Activated T-cell treated with anti-CD3 and anti-CD28 coated beads, Interleukin-2, amount 50 U/mL, for 1 hour (primary cell): ENCODE results near the gene TMEM62.
"Not testable (repeated sequence)": the region's sequence is repeated elsewhere in the genome, so short reads cannot be mapped to it uniquely, and the experiment has no call there.

ENCODE experiments used
- DNase-seq: peaks from one replicate; pipeline ENCODE4 v3.0.0-alpha.2; 2020

Gene TMEM62

DNA sequence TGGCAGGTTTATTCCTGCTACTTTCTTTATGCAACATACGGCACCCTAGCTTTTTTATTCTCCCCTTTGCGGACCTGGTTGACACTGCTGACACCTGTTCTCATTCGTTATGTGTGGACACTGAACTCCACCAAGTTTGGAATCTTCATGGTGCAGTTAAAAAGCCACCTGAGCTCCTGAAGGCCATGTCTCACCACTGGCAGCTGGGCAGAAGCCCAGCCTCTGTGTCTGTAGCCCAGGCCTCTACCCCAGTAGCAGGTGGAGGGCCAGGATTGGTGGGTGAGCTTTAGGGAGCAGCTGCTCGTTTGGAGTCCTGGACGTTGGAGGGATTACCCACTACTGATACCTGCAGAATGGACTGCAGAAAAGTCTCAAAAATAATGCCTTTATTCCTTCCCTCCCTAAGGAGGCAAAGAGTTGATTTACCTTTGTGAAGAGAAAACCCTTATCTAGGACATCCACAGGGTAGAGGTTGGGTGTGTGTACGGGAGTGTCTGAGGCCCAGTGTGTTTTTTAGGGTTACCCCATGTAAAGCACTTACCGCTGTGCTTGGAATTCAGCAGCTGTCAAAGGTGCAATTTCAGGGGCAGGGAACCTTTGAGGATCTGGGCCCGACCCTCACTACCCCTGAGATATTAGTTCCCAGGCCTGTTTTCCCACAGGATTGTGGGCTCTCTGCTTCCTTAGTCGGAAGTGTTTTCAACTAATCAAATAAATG lies 51.2 kb downstream of the TMEM62 start:
- no peak for DNase-seq

DNA sequence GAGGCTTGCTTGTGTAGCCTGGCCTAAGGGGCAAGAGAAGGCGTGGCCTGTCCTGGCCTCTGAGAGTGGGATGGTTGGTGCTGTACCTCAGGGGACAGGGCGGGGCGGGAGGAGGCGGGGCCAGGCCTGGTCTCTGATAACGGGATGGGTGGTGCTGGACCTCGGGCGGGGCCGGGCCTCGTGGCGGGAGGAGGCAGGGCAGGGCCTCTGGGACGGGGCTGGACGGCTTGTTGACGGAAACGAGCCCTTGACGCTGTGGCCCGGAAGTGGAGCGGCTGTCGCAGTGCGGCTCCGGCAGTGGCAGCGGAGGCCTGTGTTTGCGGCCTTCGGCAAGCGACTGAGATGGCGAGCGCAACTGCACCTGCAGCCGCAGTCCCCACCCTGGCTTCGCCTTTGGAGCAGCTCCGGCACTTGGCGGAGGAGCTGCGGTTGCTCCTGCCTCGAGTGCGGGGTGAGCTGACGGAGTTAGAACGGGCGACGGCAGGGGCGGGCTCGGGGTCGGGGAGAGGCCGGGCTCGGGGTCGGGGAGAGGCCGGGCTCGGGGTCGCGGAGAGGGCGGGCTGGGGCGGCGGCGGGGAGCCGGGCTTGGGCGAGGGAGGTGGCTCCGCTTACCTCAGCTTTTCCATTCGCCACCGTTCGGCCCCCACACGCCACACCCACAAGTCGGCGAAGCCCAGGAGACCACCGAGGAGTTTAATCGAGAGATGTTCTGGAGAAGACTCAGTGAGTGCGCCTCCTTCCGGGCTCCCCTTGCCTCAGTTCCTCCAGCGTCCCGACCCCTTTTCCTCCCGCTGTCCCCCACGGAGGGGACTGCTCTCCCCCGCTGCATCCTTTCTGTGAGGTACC lies 52.0 kb downstream of the TMEM62 start, which contains the start of gene CCNDBP1:
TSS of gene CCNDBP1 (plus strand) at position 247 of the 846 bp plus-strand sequence. CDS start at position 343, 96 bp downstream.
- DNase-seq: peak; percentile 84

DNA sequence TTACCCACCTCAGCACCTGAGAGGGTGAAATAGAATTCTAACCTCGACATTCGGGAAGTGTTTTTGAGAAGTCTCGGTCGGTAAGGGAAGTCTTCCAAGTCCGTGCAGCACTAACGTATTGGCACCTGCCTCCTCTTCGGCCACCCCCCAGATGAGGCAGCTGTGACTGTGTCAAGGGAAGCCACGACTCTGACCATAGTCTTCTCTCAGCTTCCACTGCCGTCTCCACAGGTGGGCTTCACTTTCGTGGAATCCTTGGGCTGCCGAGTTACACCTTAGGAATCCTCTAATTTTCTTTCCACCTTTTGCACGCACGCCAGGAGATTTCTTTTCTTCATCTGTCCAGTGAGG lies 52.6 kb downstream of the TMEM62 start:
- DNase-seq: no peak

DNA sequence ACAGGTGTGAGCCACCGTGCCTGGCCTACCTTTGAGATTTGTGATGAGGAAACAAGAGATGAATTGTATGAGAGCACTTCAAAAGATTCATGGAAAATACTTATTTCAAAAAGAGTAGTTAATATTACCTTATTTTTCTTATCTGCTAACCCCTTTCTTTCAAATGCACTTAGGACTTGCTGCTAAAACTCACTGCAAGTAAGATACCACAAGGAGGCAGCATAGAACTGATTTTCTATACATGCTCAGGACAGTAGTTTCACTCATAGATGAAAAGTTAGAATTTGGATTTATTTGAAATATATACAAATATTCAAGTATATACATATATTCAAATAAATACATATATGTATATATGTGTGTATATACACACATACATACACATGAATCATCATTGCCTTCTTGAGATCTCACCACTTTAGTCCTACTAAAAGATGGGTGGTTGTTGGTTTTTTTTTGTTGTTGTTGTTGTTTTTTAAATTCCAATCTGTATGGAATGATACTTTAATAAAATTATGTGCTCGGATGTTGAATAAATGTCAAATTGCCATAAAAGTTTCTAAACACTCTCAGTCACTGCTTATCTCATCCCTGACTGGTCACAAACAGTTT lies 54.3 kb downstream of the TMEM62 start:
- DNase-seq: no peak

DNA sequence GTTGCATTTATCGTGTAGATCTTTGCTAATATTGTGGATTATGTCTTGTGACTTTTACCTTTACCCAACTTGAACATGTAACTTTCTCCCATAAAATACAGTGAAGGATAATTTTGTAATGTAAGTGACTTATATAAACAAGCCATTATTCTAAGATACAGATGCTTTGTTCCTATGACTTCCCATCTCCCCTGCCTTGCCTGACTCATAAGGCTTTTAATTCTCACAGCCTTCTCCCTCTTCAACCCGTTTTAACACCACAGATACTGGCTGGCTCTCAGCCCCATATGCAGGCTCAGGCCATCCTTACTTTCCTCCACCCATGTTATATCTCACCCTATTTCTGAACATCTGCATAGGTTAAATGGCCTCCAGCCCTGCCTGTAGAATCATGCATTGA lies 55.9 kb downstream of the TMEM62 start:
- no peak for DNase-seq

DNA sequence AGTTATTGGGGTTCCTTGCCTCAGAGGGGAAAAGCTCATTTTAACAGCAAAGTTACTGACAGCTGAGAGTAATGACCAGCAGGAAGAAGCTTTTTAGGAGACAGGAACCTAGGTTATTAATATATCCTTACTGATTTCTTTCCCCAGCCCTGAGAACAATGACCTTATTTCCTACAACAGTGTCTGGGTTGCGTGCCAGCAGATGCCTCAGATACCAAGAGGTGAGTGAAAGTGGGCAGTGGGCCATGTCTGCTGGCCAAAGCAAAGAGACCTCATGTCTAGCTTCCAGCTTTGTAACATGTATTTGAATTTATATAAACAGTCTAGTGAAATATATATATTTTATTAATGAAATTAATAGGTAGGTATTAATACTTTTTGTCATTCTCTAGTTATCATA lies 56.8 kb downstream of the TMEM62 start:
- DNase-seq: no peak

DNA sequence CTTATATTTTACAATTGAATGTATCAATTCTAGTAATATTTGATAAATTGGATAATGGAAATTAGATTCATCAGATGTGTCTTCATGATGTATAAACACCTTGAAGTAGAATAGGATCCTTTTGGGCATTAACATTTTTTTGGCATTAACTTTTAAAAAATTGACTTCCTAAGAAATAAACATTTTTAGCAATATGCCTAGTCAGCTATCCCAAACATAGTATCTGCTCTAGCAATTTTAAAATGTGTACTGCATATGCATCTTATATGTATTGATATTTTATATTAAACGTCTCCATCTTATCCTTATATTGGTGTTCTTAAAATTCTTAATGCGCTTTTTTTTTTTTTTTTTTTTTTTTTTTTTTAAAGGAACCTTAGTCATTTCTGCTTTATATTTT lies 60.3 kb downstream of the TMEM62 start:
- DNase-seq: no peak

DNA sequence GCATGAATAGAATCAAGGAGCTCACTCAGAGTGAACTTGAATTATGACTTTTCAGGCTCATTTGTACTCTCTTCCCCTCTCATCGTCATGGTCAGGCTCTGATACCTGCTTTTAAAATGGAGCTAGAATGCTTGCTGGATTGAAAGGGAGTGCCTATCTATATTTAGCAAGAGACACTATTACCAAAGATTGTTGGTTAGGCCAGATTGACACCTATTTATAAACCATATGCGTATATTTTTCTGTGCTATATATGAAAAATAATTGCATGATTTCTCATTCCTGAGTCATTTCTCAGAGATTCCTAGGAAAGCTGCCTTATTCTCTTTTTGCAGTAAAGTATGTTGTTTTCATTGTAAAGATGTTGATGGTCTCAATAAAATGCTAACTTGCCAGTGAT lies 61.4 kb downstream of the TMEM62 start:
- no peak for DNase-seq

DNA sequence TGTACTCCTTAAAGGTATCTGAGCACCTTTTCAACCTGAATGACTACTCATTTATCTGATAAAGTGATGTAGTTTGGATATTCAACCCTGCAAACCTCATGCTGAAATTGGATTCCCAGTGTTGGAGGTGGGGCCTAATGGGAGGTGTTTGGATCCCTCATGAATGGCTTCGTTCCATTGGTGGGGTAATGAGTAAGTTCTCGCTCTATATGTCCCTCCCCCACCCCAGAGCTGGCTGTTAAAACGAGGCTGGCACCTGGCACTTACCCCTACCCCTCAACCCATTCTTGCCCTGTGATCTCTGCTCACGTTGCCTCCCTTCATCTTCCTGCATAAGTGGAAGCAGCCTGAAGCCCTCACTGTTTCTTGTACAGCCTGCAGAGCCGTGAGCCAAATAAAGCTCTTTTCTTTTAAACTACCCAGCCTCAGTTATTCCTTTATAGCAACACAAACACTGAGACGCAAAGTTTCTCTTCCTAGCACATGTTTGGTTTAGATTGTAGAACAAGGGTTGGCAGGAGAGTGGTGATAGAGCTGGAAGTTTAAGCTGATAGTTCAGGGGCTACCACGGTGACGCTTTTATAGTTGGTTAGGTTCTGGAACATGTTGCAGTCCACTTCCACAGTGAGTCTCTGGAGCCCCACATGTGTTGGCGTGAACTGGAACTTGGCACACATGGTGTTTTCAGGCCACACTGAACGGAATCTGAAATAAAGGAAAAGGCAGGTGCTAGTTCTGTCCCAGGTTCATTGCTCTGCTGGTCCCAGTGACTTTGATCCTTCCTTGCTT lies 63.6 kb downstream of the TMEM62 start:
- DNase-seq: no peak

DNA sequence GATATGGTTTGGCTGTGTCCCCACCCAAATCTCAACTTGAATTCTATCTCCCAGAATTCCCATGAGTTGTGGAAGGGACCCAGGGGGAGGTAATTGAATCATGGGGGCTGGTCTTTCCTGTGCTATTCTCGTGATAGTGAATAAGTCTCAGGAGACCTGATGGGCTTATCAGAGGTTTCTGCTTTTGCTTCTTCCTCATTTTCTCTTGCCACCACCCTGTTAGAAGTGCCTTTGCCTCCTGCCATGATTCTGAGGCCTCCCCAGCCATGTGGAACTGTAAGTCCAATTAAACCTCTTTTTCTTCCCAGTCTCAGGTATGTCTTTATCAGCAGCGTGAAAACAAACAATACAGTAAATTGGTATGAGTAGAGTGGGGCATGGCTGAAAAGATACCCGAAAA lies 64.4 kb downstream of the TMEM62 start:
- DNase-seq: not testable (repeated sequence)

DNA sequence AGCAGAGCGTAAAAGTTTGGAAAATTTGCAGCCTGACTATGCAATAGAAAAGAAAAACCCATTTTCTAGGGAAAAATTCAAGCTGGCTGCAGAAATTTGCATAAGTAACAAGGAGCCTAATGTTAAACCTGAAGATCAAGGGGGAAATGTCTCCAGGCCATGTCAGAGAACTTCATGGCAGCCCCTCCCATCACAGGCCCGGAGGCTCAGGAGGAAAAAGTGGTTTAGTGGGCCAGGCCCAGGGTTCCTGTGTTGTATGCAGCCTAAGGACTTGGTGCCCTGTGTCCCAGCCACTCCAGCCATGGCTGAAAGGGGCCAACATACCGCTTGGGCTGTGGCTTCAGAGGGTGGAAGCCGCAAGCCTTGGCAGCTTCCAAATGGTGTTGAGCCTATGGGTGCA lies 65.2 kb downstream of the TMEM62 start:
- DNase-seq: not testable (repeated sequence)

DNA sequence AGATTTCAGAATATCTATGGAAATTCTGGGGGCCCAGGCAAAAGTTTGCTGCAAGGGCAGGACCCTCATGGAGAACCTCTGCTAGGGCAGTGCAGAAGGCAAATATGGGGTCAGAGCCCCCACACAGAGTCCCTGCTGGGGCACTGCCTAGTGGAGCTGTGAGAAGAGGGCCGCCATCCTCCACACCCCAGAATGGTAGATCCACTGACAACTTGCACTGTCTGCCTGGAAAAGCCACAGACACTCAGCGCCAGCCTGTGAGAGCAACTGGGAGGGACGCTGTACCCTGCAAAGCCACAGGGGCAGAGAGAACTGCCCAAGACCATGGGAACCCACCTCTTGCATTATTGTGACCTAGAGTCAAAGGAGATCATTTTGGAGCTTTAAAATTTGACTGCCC lies 65.6 kb downstream of the TMEM62 start:
- no peak for DNase-seq

DNA sequence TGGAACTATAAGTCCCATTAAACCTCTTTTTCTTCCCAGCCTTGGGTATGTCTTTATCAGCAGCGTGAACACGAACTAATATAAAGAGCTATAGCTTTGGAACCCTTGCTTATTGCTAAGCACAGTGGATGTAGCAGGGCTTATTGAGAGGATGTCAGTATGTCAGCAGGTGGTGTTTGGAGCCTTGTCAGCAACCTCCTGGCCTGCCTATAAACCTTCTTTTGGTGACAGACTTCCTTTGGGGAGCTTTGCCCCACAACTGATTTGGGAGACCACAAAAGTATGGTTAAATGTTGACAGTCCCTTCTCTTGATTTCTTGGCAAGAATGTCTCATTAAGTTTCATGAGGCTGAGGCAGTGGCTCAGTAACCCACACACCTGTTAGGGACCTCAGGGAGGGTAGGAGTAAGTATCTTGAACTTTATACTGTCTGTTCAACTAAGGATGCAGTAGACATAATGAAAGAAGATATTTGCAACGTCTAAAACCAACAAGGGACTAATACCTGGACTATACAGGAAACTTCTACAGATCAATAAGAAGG lies 66.6 kb downstream of the TMEM62 start:
- no peak for DNase-seq

DNA sequence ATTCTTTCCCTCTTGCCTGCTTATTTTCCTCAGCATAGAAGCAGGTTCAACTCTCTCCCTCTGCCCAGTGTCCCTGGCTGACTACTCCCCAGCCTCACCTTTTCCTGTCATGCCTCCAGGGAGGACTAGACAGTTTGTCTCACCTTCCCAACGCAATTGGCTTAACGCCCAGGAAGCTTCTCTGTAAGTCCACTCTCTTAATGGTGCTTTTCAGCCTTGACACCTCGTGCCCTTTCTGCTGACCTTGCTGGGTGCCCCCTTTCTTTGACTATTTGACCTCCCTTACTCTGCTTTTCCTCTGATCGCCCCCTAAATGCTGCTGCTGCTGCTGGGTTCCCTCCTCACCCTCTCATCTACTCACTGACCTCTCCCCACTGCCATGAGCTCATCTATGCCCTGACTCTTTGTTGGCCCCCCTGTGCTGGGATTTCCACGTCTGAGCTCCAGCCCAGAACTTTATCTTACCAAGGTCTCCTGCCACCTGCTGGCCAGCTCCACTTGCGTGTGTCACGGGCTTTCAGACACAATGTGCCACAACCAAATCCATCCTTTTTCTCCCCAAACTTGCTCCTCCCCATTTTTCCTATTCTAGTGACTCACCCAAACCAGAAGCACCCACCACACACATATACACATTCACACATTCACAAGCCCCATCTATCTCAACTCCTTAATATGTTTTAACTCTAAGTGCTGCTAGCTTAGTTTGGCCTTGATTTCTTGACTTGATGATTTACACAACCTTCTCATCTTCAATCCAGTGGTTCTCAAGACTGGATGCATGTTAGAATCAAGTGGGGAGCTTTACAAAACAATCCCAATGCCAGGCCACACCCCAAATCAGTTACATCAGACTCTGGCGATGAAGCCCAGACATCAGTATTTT lies 70.9 kb downstream of the TMEM62 start:
- DNase-seq: peak; percentile 51

DNA sequence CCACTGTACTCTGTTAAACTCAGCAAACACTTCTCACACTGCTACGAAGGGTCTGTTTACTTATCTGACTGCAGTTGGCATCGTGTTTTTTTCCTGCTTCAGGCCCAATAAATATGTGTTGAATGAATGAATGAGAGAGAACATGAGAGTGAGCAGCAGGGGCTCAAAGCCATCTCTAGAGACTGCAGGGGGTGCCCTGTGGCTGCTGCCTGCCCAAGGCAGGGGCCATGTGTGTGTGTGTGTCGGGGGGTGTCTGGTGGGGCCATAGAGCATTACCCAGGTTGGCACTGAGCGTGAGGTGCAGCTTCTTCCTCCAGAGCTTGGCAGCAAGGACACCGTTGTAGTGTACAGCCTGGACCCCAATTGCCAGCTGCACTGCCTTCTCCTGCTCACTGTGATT lies 72.7 kb downstream of the TMEM62 start:
- DNase-seq: no peak

DNA sequence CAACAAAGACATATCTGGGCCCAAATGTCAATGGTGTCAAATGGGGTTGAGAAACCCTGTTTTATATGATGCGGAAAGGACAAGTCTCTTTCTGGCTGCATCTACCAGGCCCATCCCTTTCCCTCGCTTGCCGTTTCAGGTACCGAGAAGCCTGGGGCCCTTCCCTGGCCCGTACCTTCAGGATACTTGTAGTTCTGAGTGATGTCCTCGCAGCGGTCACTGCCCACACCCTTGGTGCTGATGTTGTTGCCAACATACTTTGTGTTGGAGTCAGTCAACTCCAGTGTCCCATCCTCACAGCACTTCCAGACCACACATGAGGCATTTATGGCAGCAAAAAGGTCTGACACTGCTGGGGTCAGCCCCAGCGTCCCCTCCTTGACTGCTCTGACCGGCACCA lies 73.6 kb downstream of the TMEM62 start:
- no peak for DNase-seq

DNA sequence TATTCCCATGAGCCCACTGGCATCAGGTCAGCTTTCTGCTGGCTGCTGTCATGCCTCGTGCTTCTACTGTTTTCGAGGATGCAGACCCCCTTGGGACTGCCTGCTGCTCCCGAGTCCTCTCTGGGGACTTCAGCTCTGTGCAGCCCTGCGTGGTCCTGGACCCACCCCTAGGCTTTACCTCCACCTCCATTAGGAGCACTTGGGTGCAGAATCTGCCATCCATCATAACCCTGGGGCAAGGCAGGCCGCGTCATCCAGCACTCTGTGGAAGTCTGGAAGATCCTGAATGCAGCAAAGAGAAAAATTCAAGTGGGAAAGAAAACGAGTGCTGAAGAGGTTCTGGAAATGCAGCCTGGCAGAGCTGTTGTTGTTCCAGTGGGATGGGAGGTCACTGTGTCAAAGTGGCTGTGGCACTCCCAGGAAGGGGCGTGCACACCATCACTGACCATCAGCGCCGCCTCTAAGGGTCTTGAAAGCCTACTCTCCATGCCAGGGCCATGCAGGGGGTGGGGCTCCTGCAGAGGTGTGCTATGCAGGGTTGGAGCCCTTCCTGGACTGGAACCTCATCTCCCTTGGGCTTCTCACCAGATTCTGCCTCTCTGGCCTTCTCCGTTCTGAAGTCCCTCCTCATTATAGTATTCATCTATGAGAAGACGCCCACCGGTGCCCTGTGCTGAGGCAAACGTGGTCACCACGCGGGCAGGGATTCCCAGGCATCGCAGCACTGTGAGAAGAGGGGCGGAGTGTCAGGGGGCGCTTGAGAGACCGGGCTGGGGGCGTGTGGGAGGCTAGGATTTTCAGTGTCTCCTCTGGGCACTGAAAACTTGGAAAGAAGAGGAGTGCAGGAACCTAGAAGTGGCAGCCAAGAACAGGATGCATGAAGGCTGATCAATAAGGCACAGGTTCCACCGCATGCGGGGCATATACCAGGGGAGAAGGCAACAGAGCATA lies 74.9 kb downstream of the TMEM62 start:
- no peak for DNase-seq

DNA sequence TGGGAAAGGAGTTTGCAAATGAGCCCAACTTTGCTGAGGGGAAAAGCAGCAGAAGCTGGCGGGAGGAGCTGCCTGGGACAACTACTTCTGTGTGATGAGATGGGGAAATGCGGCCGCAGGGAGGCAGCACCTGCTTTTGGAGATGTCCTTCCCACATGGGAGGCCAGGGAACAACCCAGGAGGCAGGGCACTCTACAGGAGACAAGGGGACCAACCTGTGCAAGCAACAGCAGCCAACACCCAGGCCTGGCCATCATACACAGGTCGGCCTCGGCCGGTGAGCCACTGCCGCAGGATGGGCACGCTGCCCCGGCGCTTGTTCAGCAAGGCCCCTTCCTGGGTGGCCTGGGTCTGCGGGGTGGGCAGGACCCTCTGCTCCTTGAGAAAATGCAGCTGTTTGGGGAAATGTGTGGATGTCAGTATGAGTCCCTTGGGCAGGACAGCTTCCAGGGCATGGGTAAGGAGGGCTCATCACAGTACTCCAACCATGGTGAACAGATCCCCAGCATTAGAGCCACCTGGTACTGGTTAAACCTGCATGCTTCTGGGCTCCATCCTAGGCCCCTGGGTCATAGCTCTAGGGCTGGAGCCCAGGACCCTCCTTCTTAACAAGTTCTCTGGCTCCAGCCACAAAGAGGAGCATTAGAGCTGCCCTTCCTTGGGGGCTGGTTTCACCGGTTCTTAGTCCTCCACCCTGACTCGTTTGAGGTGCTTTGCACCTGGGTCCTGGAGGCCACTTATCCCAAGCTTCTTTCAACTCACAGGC lies 75.9 kb downstream of the TMEM62 start:
- no peak for DNase-seq

DNA sequence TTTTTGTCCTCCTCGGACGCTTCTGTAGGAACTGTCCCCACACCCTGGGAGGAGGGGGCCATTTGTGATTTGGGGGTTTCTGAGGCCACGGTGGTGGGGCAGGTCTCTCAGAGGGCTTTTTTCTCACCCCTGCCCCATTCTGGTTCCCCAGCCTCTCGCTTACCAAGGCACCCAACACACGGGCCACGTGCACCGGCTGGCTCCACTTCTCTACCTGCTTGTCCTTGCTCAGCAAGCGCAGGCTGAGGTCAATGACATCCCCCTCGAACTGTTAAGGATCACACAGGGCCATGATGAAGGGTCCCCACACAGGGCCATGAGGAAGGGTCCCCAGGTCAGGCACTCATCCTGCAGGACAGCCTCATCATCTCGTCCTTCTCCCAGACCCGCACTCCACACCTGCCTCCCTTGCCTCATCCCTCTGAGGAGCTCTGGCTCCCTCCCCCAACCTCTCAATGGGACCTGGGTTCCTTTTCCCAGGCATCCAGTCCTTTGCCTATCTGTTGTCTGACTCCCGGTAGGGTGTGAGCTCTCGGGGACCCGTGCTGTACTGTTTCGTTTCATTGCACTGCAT lies 76.9 kb downstream of the TMEM62 start:
- DNase-seq: no peak
